HEK293 (cell line): ENCODE data around the gene RAB2B.

Experiments
- AEBP2 ChIP-seq: fragments of 450-650 bp; formaldehyde crosslinking; IDR thresholded peaks from 2 replicates; pipeline ENCODE4 v1.5.1; 2016; ENCODE audit warnings: missing biosample characterization, missing genetic modification characterization, borderline replicate concordance
- BCL11A ChIP-seq: fragments of 450-650 bp; formaldehyde crosslinking; IDR thresholded peaks from 2 replicates; pipeline ENCODE4 v1.5.1; 2016; ENCODE audit warnings: low read depth, missing biosample characterization, missing genetic modification characterization
- GLIS2 ChIP-seq: fragments of 450-650 bp; formaldehyde crosslinking; IDR thresholded peaks from 2 replicates; pipeline ENCODE4 v1.5.1; 2016; ENCODE audit warnings: missing biosample characterization, missing genetic modification characterization
- INSM2 ChIP-seq: fragments of 450-650 bp; formaldehyde crosslinking; IDR thresholded peaks from 2 replicates; pipeline ENCODE4 v1.5.1; 2016; ENCODE audit warnings: missing biosample characterization, missing genetic modification characterization
- KLF8 ChIP-seq: fragments of 450-650 bp; formaldehyde crosslinking; IDR thresholded peaks from 2 replicates; pipeline ENCODE4 v1.5.1; 2016; ENCODE audit warnings: missing biosample characterization, missing genetic modification characterization
- PATZ1 ChIP-seq: fragments of 450-650 bp; formaldehyde crosslinking; IDR thresholded peaks from 2 replicates; pipeline ENCODE4 v1.5.1; 2016; ENCODE audit warnings: missing biosample characterization, missing genetic modification characterization
- TSHZ1 ChIP-seq: fragments of 450-650 bp; formaldehyde crosslinking; IDR thresholded peaks from 2 replicates; pipeline ENCODE4 v1.5.1; 2016; ENCODE audit warnings: missing biosample characterization, missing genetic modification characterization, borderline replicate concordance
- WT1 ChIP-seq: fragments of 450-650 bp; formaldehyde crosslinking; IDR thresholded peaks from 2 replicates; pipeline ENCODE4 v1.5.1; 2016; ENCODE audit warnings: missing biosample characterization, missing genetic modification characterization
- YY2 ChIP-seq: fragments of 450-650 bp; formaldehyde crosslinking; IDR thresholded peaks from 2 replicates; pipeline ENCODE4 v1.5.1; 2016; ENCODE audit warnings: missing biosample characterization, missing genetic modification characterization
- ZBTB48 ChIP-seq: fragments of 450-650 bp; formaldehyde crosslinking; IDR thresholded peaks from 2 replicates; pipeline ENCODE4 v1.5.1; 2016; ENCODE audit warnings: missing biosample characterization, missing genetic modification characterization
- ZFHX2 ChIP-seq: fragments of 450-650 bp; formaldehyde crosslinking; conservative IDR thresholded peaks from 2 replicates; pipeline ENCODE4 v1.5.1; 2016; ENCODE audit warnings: missing biosample characterization, missing genetic modification characterization
- ZFP41 ChIP-seq: fragments of 450-650 bp; formaldehyde crosslinking; IDR thresholded peaks from 2 replicates; pipeline ENCODE4 v1.5.1; 2016; ENCODE audit warnings: missing biosample characterization, missing genetic modification characterization, borderline replicate concordance
- ZFP69B ChIP-seq: fragments of 450-650 bp; formaldehyde crosslinking; IDR thresholded peaks from 2 replicates; pipeline ENCODE4 v1.5.1; 2016; ENCODE audit warnings: missing biosample characterization, missing genetic modification characterization
- ZNF211 ChIP-seq: fragments of 450-650 bp; formaldehyde crosslinking; IDR thresholded peaks from 2 replicates; pipeline ENCODE4 v1.5.1; 2016; ENCODE audit warnings: low read depth, missing biosample characterization, missing genetic modification characterization
- ZNF341 ChIP-seq: fragments of 450-650 bp; formaldehyde crosslinking; IDR thresholded peaks from 2 replicates; pipeline ENCODE4; 2016; ENCODE audit warnings: low read depth, missing biosample characterization, missing genetic modification characterization
- ZNF391 ChIP-seq: fragments of 450-650 bp; formaldehyde crosslinking; IDR thresholded peaks from 2 replicates; pipeline ENCODE4 v1.5.1; 2016; ENCODE audit warnings: low read depth, missing biosample characterization, missing genetic modification characterization, borderline replicate concordance
- ZNF394 ChIP-seq: fragments of 450-650 bp; formaldehyde crosslinking; IDR thresholded peaks from 2 replicates; pipeline ENCODE4 v1.5.1; 2016; ENCODE audit warnings: missing biosample characterization, missing genetic modification characterization, mild to moderate bottlenecking, moderate library complexity, borderline replicate concordance
- ZNF404 ChIP-seq: fragments of 450-650 bp; formaldehyde crosslinking; IDR thresholded peaks from 2 replicates; pipeline ENCODE4 v1.5.1; 2017; ENCODE audit warnings: missing biosample characterization, missing genetic modification characterization
- ZNF426 ChIP-seq: fragments of 450-650 bp; formaldehyde crosslinking; IDR thresholded peaks from 2 replicates; pipeline ENCODE4 v1.5.1; 2017; ENCODE audit warnings: missing biosample characterization, missing genetic modification characterization, mild to moderate bottlenecking, inconsistent platforms, moderate library complexity
- ZNF48 ChIP-seq: fragments of 450-650 bp; formaldehyde crosslinking; IDR thresholded peaks from 2 replicates; pipeline ENCODE4 v1.5.1; 2016; ENCODE audit warnings: missing biosample characterization, missing genetic modification characterization
- ZNF626 ChIP-seq: fragments of 450-650 bp; sonication (Bioruptor Pico); formaldehyde crosslinking; IDR thresholded peaks from 2 replicates; pipeline ENCODE4 v1.5.1; 2018; ENCODE audit warnings: missing biosample characterization, missing genetic modification characterization, inconsistent platforms
- ZNF701 ChIP-seq: fragments of 450-650 bp; formaldehyde crosslinking; IDR thresholded peaks from 2 replicates; pipeline ENCODE4 v1.5.1; 2016; ENCODE audit warnings: missing biosample characterization, missing genetic modification characterization
- ZNF76 ChIP-seq: fragments of 450-650 bp; formaldehyde crosslinking; IDR thresholded peaks from 2 replicates; pipeline ENCODE4; 2016; ENCODE audit warnings: low read depth, missing biosample characterization, missing genetic modification characterization, borderline replicate concordance
- TF ChIP-seq, protein P1 (sequence below): fragments of 450-650 bp; formaldehyde crosslinking; IDR thresholded peaks from 2 replicates; pipeline ENCODE4 v1.5.1; 2017; ENCODE audit warnings: missing biosample characterization, missing genetic modification characterization
- TF ChIP-seq, protein P2 (sequence below): fragments of 450-650 bp; formaldehyde crosslinking; IDR thresholded peaks from 2 replicates; pipeline ENCODE4 v1.5.1; 2016; ENCODE audit warnings: missing biosample characterization, missing genetic modification characterization
- TF ChIP-seq, protein P3 (sequence below): fragments of 450-650 bp; formaldehyde crosslinking; IDR thresholded peaks from 2 replicates; pipeline ENCODE4 v1.5.1; 2016; ENCODE audit warnings: missing biosample characterization, missing genetic modification characterization

RAB2B gene

GRCh38 chr14:21476925-21477681, at the start of gene RAB2B, which contains the start of gene TOX4 (continued):
- peak; percentile 91 for TF ChIP-seq PATZ1
- TF ChIP-seq YY2 (tag by site-specific recombination) = no peak
- TF ChIP-seq ZNF626 (tag by site-specific recombination) = no peak
- TF ChIP-seq ZNF48 (tag by site-specific recombination) = no peak
- no peak for TF ChIP-seq ZNF211 (tag by site-specific recombination)
- no peak for TF ChIP-seq ZNF404
- peak; percentile 25; the same call in 1 of the 2 replicates for TF ChIP-seq ZBTB48 (tag by site-specific recombination)
- no peak for TF ChIP-seq AEBP2 (tag by site-specific recombination)
- TF ChIP-seq TSHZ1 (tag by site-specific recombination) = no peak
- peak; percentile 84 for TF ChIP-seq ZNF341 (tag by site-specific recombination)
- TF ChIP-seq ZNF391 (tag by site-specific recombination) = peak; percentile 87
- no peak for TF ChIP-seq ZNF701 (tag by site-specific recombination)
- no peak for TF ChIP-seq ZFP41 (tag by site-specific recombination)
- TF ChIP-seq INSM2 (tag by site-specific recombination) = 0 out of 2 replicates have a peak, but pooled peaks have one; percentile 55
- TF ChIP-seq ZFHX2 = peak; percentile 74
- TF ChIP-seq, protein P1, sequence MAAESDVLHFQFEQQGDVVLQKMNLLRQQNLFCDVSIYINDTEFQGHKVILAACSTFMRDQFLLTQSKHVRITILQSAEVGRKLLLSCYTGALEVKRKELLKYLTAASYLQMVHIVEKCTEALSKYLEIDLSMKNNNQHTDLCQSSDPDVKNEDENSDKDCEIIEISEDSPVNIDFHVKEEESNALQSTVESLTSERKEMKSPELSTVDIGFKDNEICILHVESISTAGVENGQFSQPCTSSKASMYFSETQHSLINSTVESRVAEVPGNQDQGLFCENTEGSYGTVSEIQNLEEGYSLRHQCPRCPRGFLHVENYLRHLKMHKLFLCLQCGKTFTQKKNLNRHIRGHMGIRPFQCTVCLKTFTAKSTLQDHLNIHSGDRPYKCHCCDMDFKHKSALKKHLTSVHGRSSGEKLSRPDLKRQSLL (tag by site-specific recombination) = no peak
- 0 out of 2 replicates have a peak, but pooled peaks have one; percentile 11 for TF ChIP-seq WT1
- no peak for TF ChIP-seq BCL11A (tag by site-specific recombination)
- TF ChIP-seq ZNF426 = no peak
- peak; percentile 79; the same call in 1 of the 2 replicates for TF ChIP-seq ZNF394 (tag by site-specific recombination)
- TF ChIP-seq, protein P2, sequence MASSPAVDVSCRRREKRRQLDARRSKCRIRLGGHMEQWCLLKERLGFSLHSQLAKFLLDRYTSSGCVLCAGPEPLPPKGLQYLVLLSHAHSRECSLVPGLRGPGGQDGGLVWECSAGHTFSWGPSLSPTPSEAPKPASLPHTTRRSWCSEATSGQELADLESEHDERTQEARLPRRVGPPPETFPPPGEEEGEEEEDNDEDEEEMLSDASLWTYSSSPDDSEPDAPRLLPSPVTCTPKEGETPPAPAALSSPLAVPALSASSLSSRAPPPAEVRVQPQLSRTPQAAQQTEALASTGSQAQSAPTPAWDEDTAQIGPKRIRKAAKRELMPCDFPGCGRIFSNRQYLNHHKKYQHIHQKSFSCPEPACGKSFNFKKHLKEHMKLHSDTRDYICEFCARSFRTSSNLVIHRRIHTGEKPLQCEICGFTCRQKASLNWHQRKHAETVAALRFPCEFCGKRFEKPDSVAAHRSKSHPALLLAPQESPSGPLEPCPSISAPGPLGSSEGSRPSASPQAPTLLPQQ (tag by site-specific recombination) = peak; percentile 51
- TF ChIP-seq GLIS2 = peak; percentile 83
- TF ChIP-seq ZFP69B (tag by site-specific recombination) = peak; percentile 54; the same call in 1 of the 2 replicates
- TF ChIP-seq, protein P3, sequence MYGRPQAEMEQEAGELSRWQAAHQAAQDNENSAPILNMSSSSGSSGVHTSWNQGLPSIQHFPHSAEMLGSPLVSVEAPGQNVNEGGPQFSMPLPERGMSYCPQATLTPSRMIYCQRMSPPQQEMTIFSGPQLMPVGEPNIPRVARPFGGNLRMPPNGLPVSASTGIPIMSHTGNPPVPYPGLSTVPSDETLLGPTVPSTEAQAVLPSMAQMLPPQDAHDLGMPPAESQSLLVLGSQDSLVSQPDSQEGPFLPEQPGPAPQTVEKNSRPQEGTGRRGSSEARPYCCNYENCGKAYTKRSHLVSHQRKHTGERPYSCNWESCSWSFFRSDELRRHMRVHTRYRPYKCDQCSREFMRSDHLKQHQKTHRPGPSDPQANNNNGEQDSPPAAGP (tag by site-specific recombination) = peak; percentile 56
- peak; percentile 75 for TF ChIP-seq ZNF76 (tag by site-specific recombination)
- peak; percentile 89 for TF ChIP-seq KLF8 (tag by site-specific recombination)
